Pulmonary artery endothelial cell (primary cell): ENCODE results near the gene TSSK1B. TPM values are rescaled to one million over a fixed set of nuclear protein-coding genes. Genes with fewer than 3 reads are reported as not detected.
"Not testable (repeated sequence)": the region's sequence is repeated elsewhere in the genome, so short reads cannot be mapped to it uniquely, and the experiment has no call there.

ENCODE experiments used
- DNase-seq: peaks from one replicate; pipeline ENCODE4 v3.0.0-alpha.2; 2011; ENCODE audit warnings: low read depth, low spot score
- total RNA-seq: library from RNA; depleted of rRNA; stranded (reverse); fragments of >200 nt; gene quantifications from 2 replicates; pipeline ENCODE4 v1.2.3, GENCODE V29; 2014

TSSK1B gene
- total RNA-seq, 1 donor from 2014 or later, result not detected

DNA sequence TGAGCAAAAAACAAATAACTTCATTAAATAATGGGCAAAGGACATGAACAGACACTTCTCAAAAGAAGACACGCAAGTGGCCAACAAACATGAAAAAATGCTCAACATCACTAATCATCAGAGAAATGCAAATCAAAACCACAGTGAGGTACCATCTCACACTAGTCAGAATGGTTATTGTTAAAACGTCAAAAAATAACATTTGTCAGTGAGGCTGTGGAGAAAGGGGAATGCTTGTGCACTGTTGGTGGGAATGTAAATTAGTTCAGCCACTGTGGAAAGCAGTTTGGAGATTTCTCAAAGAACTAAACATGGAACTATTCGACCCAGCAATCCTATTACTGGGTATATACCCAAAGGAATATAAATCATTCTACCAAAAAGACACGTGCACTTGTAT lies 36.8 kb downstream of the TSSK1B start:
- not testable (repeated sequence) for DNase-seq

DNA sequence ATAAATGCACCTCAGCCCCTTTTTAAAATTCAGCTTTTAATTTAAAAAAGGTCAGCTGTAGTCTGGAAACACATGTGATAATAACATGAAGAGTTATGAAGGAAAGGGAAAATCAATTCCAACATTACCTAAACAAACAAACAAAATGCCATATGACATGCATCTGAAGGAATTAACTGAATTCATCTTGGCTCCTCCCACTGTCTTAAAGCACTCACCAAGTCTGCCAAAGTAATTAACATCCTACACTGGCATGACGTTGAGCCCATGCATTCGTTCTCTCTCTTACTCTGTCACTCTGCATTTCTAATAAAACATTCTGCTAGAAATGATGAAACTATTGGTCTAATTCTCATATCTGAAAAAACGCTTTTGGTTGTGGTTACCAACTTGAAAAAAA lies 37.7 kb downstream of the TSSK1B start:
- no peak for DNase-seq

DNA sequence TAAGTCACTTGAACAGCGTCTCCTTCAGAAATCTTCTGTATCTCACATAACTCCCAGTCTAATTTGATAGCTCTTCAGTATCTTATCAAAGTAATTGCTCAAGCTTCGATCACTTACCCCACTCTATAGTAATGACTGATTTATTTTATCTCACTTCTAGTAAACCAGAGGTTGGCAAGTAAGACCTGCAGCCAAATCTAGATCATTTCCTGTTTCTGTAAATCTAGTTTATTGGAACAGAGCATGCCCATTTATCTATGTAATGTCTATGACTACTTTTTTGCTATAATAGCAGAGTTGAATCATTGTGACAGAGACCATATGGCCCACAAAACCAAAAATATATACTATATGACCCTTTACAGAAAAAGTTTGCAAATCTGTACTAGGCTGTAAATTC lies 40.1 kb downstream of the TSSK1B start:
- DNase-seq, result no peak

DNA sequence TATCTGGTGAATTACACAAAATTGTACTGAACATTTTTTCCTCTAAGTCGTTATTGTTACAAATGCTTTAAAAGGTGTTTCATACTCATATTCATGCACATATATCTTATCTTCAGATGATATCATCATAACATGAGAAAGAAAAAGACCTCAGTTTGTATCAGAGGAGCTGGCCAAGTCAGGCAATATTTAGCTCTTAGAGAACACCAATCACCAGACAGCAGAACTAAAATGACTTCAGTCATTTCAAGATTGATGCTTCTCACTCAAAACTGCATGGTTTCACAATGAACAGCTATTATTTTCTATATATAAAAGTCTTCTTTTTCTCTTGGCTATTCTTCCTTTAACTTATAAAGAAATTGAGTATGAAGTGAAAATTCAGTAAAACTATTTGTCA lies 44.6 kb downstream of the TSSK1B start:
- DNase-seq, result no peak

DNA sequence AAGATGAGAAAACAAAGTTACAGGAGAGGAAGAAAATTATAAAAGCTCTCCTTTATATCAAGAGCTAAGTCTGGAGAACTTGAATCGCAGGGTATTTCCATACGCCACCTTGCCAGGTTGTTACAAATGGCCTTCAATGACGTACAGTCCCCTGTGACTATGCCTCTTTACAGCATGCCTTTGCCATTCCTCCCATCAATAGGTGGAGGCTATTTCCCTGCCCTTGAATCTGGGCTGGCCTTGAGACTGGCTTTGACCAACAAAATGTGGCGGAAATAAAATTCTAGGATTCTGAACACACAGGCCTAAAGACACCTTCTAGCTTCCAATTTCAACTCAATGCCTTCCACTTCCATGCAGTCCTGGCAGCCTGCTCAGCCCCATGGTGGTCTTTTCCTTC lies 45.7 kb downstream of the TSSK1B start:
- DNase-seq, result no peak

DNA sequence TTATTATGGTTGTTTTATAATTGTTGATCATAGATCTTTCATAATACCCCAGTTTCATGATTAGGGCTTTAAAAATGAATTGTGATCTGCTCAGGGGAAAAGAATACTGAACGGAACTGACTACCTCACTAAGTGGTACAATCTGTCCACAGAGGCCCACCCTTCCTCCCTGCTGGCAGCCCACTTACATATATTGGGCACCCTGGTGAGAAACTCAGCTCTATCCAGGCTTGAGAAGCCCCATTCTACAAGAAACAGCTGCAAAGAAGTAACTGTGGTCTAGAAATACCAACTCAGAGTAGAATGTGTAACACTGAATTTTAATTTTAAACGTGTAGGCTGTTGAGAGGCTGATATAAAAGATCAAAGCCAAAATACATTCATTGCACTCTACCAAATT lies 46.9 kb downstream of the TSSK1B start:
- no peak for DNase-seq

DNA sequence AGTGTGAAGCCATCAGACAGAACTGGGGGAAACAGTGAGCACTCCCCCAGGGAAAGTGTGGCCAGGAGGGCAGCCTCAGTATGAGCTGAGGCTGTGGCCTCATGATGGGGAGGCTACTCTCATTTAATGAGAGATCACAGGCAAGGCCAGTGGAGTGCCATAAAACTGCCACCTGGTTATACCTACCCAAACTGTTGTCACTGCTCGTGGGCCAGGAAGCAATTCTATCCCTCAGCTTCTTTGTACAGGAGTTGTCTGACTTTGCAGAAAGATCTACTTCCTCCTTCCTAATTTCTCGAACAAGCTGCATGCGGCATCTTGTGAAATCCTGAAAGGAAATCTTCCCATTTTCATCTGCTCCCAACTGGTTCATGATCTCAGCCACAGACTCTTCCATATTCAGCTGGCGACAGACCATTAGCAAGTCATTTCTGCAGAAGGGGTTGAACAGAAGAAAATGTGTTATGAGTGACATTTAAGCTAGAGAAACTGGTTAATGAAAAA lies 50.0 kb downstream of the TSSK1B start:
- DNase-seq, result no peak

DNA sequence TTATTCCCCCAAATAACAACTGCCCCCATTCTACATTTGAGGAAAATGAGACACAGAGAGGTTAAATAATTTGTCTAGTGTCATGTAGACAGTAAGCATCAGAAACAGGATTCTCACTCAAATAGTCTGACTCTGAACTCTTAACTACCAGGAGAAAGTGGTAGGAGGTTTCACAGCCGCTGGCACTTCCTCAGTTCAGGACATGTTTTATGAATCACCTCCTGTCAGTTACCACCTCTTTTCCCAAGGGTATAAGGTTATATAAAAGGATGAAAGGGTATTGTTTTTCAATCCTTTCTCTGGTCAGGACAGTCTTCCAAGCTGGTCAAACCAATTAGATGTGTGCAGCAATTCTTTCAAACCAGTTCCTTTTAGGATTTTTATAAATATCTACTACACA lies 52.1 kb downstream of the TSSK1B start:
- peak; percentile 19 for DNase-seq

Other genes starting within 250 kb of the TSSK1B start
- gene MCC, start 53.5 kb upstream of the TSSK1B start, total RNA-seq, result 44.7 and 79.4 TPM in 2 replicates
- gene YTHDC2, start 78.7 kb upstream of the TSSK1B start, total RNA-seq, result 26.6 and 40.8 TPM in 2 replicates